Endothelial cell of umbilical vein (primary cell): Measurements from ENCODE around the gene FKBP8.

ENCODE experiments used
- EZH2 ChIP-seq: IDR thresholded peaks from 2 replicates; pipeline ENCODE4 v1.6.1; 2012; ENCODE audit warnings: borderline replicate concordance, low read depth, mild to moderate bottlenecking, moderate library complexity, low read length, inconsistent platforms; ENCODE audit not compliant: severe bottlenecking
- POLR2A ChIP-seq: IDR thresholded peaks from 2 replicates; pipeline ENCODE4 v1.6.1; 2012; ENCODE audit warnings: low read depth, mild to moderate bottlenecking, control low read depth, low read length
- POLR2AphosphoS5 ChIP-seq: IDR thresholded peaks from 2 replicates; pipeline ENCODE4 v1.6.1; 2012; ENCODE audit warnings: low read depth, mild to moderate bottlenecking, control low read depth, low read length, moderate library complexity; ENCODE audit not compliant: insufficient read depth
- TF ChIP-seq, protein P1 (sequence below), 2 donors: IDR thresholded peaks; 1 replicate in 1 of 2; 2 replicates in 1 of 2; pipeline ENCODE4 v1.5.1; 2011; ENCODE audit warnings: low read length in 2 of 2, mild to moderate bottlenecking in 2 of 2, moderate library complexity in 2 of 2, control low read depth in 1 of 2, inconsistent platforms in 1 of 2, low read depth in 1 of 2; ENCODE audit not compliant: insufficient read depth in 1 of 2; ENCODE audit errors: extremely low read depth in 1 of 2
- TF ChIP-seq, protein P2 (sequence below): IDR thresholded peaks from 2 replicates; pipeline ENCODE4 v1.6.1; 2011; ENCODE audit not compliant: insufficient read depth, insufficient read length

DNA sequence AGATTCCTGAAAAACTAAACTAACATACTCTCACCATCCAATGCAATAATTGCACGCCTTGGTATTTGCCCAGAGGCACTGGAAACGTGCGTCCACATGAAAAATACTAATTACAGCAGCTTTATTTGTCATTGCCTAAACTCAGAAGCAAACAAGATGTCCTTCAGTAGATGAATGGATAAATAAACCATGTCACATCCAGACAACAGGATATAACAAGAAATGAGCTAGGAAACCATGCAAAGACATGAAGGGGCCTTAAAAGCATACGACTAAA is 46.5 kb downstream of the FKBP8 start:
- TF ChIP-seq, protein P1, sequence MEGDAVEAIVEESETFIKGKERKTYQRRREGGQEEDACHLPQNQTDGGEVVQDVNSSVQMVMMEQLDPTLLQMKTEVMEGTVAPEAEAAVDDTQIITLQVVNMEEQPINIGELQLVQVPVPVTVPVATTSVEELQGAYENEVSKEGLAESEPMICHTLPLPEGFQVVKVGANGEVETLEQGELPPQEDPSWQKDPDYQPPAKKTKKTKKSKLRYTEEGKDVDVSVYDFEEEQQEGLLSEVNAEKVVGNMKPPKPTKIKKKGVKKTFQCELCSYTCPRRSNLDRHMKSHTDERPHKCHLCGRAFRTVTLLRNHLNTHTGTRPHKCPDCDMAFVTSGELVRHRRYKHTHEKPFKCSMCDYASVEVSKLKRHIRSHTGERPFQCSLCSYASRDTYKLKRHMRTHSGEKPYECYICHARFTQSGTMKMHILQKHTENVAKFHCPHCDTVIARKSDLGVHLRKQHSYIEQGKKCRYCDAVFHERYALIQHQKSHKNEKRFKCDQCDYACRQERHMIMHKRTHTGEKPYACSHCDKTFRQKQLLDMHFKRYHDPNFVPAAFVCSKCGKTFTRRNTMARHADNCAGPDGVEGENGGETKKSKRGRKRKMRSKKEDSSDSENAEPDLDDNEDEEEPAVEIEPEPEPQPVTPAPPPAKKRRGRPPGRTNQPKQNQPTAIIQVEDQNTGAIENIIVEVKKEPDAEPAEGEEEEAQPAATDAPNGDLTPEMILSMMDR (IDR thresholded peaks at IDR 0.05; ENCODE audit: extremely low read depth in 1 of 2, insufficient read depth in 1 of 2, low read depth in 1 of 2, low read length in 2 of 2), result no peak
- TF ChIP-seq POLR2AphosphoS5 (no peak), POLR2A (no peak), EZH2 (no peak)
- TF ChIP-seq, protein P2, sequence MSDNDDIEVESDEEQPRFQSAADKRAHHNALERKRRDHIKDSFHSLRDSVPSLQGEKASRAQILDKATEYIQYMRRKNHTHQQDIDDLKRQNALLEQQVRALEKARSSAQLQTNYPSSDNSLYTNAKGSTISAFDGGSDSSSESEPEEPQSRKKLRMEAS, result no peak
